Hematopoietic multipotent progenitor cell treated with erythropoietin and hydrocortisone succinate and interleukin-3 and kit ligand, for 17 days (in vitro differentiated cells): ENCODE data around the gene ACYP2.
"Not testable (repeated sequence)": the region's sequence is repeated elsewhere in the genome, so short reads cannot be mapped to it uniquely, and the experiment has no call there.

Experiments used
- DNase-seq: peaks from one replicate; pipeline ENCODE4 v3.0.0-alpha.2; 2015; ENCODE audit warnings: low spot score

Gene ACYP2

DNA sequence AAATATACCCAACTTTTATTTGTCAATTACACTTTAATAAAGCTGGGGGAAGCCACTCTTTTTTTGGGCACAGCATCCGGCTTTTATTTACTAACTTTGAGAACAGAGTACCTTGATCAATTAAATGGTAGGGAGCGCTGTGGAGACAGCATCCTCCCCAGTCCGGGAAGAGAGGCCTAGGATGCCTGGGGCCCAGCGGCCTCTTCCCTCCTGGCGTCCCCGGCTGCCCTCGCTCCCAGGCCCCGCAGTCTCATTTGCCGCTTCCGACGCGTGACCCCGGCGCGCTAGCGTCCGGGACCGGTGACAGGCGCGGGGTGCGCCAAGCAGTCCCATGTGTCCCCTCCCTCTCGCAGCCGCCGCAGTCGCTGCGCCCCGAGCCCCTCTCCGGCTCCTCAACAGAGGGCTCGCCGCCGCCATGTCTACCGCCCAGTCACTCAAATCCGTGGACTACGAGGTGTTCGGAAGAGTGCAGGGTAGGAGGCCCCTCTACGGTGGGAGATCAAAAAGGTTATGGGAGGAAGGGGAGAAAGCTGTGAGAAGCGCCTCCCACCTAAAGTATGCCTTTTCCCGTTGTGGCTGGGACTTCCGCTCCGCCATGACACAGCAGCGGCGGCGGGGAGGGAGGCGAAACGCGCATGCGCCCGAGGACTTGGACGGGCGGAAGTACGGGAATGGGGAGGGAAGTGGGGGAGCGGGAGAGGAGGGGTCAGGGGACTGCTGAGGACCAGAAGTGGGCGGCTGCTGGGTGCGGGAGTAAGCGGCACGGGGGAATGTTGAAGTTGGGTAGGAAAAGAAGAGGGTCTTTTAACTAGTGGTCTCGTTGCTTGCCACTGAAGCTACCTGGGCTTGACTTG, at the start of gene ACYP2:
Gene ACYP2 (plus strand): TSS at position 332 of the 854 bp plus-strand sequence.
- DNase-seq = peak; percentile 95

DNA sequence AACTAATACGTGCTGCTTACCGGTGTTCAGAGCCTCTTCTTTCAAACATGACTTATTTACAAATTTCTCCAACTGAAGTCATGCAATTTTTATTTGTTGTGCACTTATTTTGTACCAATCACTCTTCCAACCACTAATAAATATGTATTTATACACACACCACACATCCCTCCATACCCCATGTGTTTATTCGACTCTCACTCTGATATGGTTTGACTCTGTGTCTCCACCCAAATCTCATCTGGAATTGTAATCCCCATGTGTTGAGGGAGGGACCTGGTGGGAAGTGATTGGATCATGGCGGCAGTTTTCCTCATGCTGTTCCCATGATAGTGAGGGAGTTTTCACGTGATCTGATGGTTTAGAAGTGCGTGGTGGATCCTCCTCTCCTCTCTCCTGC, 49.5 kb upstream of the ACYP2 start:
- no peak for DNase-seq

DNA sequence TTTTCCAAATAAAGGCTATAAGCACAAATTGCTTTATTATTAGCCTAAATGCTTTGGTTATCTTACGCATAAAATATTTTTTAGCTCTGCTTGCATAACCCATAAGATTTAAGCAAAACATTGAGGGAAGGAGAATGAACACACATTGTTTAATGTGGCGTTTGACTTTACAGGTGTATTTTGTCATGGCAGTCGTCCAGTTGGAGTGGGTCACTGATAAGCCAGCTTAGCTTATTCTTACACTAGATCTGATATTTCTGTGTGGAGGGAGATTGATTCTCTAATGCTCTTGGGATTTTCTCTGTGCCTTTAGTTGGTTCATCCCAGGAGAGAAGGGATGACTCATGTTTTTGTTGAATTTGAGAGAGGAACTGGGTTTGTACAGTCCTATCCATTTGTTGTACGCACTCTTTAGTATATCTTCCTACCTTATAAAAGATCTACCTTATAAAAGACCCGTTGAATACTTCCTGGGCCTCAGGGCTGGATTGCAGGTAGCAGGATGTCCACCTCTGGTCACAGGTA, 47.5 kb upstream of the ACYP2 start:
- no peak for DNase-seq

DNA sequence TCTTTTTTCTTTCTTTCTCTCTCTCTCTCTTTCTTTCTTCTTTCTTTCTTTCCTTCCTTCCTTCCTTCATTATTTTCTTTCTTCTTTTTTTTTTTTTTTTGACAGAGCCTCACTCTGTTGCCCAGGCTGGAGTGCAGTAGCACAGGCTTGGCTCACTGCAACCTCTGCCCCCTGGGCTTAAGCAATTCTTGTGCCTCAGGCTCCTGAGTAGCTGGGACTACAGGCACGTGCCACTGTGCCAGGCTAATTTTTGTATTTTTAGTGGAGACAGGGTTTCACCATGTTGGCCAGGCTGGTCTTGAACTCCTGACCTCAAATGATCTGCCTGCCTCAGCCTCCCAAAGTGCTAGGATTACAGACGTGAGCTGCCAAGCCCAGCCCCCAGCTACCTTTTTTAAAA, 42.9 kb upstream of the ACYP2 start:
- DNase-seq = not testable (repeated sequence)

DNA sequence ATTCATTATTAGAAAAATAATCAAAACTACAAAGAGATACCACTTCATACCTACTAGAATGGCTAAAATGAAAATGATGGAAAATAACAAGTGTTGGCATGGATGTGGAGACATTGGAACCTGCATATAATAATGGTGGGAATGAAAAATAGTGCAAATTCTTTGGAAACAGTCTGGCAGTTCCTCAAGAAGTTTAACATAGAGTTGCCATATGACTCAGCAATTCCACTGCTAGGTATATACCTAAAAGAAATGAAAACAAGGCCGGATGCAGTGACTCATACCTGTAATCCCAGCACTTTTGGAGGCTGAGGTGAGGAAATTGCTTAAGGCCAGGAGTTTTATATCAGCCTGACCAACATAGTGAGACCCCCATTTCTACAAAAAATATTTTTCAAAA, 41.6 kb upstream of the ACYP2 start:
- DNase-seq = peak; percentile 32

DNA sequence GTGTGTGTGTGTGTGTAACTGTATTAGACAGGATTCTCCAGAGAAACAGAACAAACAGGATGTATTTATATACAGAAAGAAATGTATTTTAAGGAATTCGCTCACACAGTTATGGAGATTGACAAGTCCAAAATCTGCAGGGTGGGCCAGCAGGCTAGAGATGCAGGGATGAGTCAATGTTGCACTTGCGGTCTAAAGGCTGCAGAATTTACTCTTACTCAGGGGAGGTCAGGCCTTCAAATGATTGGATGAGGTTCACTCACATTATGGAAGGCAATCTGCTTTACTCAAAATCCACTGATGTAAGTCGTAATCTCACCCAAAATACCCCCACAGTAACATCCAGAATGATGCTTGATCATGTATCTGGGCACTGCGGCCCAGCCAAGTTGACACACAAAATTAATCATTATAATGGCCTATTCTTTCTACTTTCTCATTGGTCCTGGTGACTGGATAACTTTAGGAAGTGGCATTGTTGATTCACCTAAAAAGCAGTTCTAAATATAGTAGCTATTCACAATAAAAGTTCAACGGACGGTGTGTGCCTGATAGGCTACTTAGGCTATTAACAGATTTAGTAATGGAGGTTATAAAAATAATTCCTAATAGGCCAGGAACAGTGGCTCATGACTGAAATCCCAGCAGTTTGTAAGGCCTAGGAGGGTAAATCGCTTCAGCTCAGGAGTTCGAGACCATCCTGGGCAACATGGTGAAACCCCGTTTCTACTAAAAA, 40.6 kb upstream of the ACYP2 start:
- no peak for DNase-seq

DNA sequence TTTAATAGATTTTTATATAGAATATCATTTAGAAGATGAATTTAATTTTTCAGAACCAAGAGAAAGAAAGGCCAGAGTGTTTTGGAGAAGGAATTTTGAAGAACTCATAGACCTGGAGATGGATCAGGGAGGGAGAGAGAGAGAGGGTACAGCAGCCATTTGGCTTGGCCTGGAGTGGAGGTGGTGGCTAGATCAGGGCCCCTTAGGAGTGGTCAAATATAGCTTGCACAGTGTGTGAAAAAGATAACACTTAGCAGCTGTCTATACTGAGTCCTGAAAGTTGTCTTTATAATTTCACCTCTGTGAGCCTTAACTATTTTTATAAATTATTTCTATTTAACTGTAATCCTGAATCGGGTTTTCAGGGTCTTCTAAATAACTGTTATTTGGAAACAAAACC, 38.8 kb upstream of the ACYP2 start:
- DNase-seq = peak; percentile 53

DNA sequence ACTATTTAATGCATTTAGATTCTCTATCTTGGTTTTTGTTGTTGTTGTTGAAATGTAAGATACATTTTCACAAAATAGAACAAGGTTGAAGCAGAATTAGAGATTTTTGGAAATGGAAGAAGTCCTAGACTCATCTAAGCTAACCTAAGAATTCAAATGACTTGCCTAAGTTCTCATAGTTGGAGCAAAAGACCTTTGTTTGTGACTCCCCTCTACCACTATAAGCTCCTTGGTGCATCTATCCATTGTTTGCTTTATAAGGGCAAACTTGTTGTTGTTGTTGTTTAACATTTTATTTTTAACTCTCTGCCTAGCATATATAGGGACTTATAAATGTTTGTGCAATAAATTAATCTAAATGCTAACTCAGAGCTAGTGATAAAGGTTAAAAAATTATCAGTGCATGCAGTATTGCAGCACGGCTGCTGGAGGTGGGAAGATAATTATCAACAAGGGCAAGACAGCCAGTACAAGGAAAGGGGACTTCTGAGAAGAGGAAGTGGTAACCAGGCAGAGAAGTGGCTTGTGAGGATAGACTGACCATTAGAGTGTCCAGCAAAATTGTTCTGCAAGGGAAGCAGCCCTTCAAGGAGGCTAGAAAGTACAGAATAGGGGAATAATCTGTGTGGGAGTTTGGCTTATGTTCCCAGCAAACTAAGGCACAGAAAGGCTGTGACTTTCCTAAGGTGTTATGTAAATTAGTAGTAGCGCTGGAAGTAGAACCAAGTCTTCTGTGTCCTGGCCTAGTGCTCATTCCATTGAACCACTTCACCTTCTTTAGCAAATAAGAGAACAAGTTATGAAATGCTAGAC, 38.1 kb upstream of the ACYP2 start:
- peak; percentile 56 for DNase-seq

DNA sequence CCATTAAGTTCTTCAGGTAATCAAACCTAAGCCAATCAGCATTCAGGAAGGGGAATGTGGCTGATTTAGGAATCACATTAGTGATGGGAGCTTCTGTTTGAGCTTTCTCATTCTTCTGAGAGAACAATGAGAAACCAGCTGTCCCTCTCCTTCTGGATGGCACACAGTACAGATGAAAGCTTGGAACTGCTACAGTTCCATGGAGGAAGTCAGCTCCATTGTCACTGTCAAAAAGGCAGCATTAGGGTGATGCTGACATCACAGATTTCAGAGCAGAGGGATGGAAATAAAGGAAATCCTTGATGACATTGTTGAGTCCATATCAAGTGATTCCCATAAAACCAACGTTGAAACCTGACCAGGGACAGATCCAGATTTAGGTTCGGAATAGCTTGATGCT, 36.1 kb upstream of the ACYP2 start:
- no peak for DNase-seq

DNA sequence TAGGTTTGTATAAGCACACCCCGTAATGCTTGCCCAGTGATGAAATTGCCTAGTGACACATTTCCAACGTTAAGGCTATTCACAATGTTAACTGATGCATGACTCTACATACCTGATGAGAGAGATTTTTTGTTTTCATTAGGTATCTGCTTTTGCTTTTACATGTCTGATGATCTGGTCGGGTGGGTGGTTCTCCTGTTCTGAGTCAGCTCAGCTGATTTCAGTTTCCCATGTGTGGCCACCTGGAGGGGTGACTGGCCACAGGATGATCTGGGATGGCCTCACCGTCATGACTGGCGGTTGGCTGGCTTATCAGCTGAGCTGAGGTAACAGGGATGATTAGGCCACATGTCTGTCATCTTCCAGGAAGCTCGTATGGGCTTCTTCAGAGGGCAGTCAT, 33.8 kb upstream of the ACYP2 start:
- DNase-seq = peak; percentile 52

DNA sequence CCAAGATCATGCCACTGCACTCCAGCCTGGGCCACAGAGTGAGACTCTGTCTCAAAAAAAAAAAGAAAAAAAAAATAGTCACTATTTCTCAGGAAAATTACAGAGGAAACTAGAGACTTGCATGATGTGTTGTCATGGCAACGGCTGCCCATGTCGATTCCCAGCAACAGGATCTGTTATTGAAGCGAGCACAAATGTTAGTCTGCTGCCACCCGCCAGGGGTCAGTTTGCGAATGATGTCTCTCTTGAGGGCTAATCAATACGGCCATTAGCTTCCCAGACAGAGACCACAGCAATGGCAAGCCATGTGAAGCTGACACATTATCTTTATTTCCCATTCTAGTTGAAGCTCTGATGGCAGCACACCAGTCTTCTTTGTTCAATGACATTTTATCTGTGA, 32.4 kb upstream of the ACYP2 start:
- no peak for DNase-seq

DNA sequence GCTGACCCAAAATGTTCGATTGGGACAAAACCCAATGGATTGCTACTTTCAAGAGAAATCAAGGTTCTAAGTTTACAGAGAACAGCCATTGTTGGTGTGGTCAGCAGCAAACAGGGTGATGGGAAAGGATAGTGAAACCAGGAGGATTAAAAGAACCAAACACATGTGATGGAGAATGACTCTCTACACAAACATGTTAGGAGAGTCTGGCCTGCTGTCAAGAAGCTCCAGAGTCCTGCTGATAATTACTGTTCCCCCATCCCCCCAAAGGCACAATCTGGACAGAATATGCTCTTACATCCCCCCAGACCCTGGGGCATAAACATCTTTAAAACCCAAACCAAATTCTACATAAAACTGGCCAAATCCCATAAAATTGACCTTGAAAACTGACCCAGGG, 32.0 kb upstream of the ACYP2 start:
- no peak for DNase-seq

DNA sequence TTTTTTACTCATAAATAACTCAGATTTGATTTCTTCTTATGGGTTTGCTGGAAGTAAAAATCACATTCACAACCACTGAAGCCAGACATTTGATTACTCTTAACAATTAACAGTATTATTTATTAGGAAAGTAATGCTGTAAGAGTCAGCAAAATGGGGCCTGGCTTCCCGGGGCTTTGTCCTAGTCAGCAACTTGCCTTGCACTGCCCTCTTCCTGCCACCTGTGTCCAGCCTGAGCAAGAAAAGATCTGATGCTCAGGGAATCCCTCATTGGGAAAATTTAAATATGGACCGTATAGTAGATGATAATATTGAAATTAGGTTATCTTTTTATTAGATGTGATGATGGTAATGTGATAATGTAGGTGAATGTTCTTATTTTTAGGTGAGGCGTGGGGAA, 30.8 kb upstream of the ACYP2 start:
- peak; percentile 20 for DNase-seq

DNA sequence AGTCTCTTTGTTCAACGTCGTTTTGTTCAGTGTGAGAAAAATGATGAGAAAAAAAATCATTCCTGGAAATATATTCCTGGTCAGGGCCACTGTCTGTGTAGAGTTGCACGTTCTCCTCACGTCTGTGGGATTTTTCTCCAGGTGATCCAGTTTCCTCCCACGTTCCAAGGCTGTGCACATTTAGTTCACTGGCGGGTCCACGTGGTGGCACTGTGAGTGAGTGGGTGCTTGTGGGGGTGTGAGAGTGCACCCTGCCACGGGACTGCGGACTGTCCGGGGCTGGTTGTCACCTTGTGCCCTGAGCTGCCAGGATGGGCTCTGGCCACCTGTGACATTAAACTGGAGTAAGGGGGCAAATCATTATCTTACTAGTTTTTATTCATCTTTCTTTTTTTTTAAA, 30.3 kb upstream of the ACYP2 start:
- DNase-seq = no peak

DNA sequence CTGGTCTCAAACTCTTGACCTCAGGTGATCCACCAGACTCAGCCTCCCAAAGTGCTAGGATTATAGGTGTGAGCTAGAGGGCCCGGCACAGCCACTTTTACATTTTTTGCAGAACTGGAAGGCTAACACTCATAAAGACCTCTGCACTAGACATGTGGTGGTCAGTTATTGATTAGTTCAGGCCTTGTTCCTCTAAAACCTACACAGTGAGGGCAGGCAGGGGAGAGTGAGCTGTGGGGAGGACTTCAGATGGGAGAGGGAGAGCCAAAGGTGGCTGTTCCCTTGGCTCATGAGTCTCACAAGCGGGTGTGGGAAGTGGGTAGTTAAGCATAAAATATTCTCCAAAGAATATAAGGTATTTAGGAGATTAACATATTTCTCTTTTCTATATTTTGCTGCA, 29.3 kb upstream of the ACYP2 start:
- no peak for DNase-seq

DNA sequence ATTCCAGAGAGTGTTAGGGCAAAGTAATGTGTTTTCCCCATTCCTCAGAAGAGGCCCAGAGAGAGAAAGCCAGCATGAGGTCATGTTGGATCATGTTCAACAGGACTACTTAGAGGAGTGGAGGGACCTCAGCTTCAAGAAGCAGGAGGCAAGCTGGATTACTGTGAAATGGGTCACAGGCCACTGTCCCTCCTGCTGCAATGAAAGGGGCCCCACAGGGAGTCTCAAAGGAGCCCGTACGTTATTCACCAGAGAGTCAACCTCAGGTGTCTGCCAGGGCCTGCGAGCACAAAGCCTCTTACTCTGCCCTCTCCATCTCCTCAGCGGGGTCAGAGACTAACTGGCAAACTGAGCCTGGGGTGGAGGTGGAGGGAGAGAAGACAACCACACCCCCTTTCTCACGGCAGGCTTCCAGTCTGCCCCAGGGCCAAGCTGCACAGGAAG, 27.2 kb upstream of the ACYP2 start:
- no peak for DNase-seq

DNA sequence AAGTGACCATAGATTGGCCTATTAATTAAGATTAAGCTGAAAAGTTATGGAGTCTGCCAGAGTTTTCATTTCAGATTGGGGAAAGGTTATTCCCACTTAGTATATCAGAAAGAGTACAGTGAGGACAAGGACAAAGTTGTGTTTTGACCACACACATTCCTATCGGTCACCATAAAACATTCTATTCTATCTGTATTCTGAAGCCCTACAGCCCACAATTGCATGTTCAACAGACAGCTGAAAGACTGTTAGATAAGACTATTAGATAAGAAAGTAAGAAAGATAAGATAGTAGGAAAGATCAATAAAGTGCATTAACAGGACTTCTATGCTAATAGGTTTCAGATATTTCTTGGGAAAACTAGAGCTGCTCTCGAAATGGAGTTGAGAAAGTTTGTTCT, 26.7 kb upstream of the ACYP2 start:
- no peak for DNase-seq

DNA sequence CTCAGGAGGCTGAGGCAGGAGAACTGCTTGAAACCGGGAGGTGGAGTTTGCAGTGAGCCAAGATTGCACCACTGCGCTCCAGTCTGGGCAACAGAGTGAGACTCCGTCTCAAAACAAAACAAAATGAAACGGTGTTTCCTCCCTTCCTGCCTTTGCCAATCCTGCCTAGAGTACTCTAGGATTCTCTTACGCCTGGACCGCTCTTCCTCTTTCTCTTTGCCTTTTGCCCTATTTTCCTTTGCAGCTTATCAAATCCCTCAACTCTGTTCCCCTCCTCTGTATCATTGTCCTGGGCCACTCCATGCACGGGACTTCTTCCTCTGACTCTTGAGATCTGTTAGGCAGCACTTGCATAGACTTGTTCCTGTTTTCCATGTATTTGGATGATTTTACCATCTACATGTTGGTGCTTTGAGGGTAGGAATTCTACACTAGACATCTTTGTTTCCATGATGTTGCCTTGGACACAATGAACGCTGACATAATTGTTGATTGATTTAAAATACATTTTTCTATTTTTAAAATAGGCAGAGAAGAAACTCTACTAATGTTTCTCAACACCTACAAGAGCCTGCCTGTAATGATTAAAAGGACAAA, 24.8 kb upstream of the ACYP2 start:
- no peak for DNase-seq

DNA sequence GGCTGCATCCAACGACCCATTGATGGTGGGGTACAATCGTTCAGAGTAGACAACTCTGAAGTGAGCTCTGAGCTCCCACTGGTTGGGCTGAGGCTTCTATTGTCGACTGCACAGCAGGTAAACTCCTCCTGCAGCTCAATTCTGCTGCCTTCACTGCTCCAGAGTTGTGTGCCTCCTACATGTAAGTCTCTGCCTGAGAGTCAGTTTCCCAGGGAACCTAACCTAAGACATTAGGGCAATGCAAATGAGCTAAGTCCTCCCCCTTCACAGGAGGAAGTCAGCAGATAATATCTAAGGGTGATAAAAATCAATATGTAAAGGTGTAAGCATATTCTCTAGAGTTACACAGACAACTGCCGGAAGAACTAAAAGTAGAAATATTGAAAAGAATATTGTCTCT, 22.5 kb upstream of the ACYP2 start:
- DNase-seq = no peak

DNA sequence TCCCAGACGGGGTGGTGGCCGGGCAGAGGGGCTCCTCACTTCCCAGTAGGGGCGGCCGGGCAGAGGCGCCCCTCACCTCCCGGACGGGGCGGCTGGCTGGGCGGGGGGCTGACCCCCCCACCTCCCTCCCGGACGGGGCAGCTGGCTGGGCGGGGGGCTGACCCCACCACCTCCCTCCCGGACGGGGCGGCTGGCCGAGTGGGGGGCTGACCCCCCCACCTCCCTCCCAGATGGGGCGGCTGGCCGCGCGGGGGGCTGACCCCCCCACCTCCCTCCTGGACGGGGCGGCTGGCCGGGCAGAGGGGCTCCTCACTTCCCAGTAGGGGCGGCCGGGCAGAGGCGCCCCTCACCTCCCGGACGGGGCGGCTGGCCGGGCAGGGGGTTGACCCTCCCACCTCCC, 20.0 kb upstream of the ACYP2 start:
- DNase-seq = not testable (repeated sequence)

DNA sequence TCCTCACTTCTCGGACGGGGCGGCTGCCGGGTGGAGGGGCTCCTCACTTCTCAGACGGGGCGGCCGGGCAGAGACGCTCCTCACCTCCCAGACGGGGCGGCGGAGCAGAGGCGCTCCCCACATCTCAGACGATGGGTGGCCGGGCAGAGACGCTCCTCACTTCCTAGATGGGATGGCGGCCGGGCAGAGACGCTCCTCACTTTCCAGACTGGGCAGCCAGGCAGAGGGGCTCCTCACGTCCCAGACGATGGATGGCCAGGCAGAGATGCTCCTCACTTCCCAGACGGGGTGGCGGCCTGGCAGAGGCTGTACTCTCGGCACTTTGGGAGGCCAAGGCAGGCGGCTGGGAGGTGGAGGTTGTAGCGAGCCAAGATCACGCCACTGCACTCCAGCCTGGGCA, 19.3 kb upstream of the ACYP2 start:
- not testable (repeated sequence) for DNase-seq

DNA sequence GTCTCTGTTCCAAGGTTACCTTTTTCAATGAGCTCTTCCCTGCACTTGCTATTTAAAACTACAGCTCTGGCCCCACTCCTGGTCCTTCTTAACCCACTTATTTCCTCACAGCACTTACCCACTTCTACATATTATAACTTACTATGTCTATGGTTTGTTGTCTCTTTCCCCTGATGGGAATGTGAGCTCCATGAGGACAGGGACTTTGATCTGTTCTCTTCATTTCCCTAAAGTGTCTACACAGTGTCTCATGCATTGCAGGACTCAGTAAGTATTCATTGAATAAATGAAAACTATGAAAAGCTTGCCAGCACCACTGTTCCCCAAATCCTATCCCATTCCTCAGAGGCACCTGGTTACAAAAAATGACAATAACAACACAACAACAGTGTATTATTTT, 18.3 kb upstream of the ACYP2 start:
- no peak for DNase-seq
